ENCODE results near the gene CCDC40.
A peak's percentile ranks its signal among the peaks of the same experiment; 100 is the strongest.

The CCDC40 gene

GRCh38 chr17:80107231-80108021 lies 71.0 kb downstream of the CCDC40 start:
- Mint-ChIP-seq H3K27ac (no peak overlapping the region), H3K27me3 (no peaks in the 10 kb centered on the region), H3K36me3 (peaks cover 2 to 11% of the 10 kb centered on the region in 2 donors), H3K4me1 (peaks cover 5 to 19% of the 10 kb centered on the region in 2 donors), H3K4me3 (no peak overlapping the region), H3K9me3 (no peaks in the 10 kb centered on the region)
- DNase-seq (no peak), ATAC-seq (replicated peaks) (no peak)

GRCh38 chr17:80108036-80108971 lies 71.9 kb downstream of the CCDC40 start:
- Mint-ChIP-seq H3K4me3 (no peak overlapping the region), H3K27ac (peak overlapping the region; percentile 37), H3K36me3 (peaks cover 2 to 11% of the 10 kb centered on the region in 2 donors), H3K9me3 (no peaks in the 10 kb centered on the region), H3K27me3 (no peaks in the 10 kb centered on the region), H3K4me1 (peaks cover 11 to 19% of the 10 kb centered on the region in 2 donors)
- ATAC-seq (replicated peaks) = no peak
- DNase-seq = no peak

- no peak for DNase-seq
- H3K27me3 Mint-ChIP-seq = no peaks in the 10 kb centered on the region
- no peak for ATAC-seq (replicated peaks)
- no peak overlapping the region for H3K27ac Mint-ChIP-seq
- peaks cover 10 to 15% of the 10 kb centered on the region in 2 donors for H3K4me1 Mint-ChIP-seq
- no peaks in the 10 kb centered on the region for H3K9me3 Mint-ChIP-seq
- peaks cover 2 to 11% of the 10 kb centered on the region in 2 donors for H3K36me3 Mint-ChIP-seq
- H3K4me3 Mint-ChIP-seq = no peak overlapping the region
Measured at GRCh38 chr17:80109066-80109660, 72.7 kb downstream of the CCDC40 start.

- DNase-seq (no peak), ATAC-seq (replicated peaks) (no peak)
- no peak overlapping the region for H3K27ac Mint-ChIP-seq
Measured at GRCh38 chr17:80109713-80110446, 73.4 kb downstream of the CCDC40 start.

GRCh38 chr17:80110447-80110812 lies 74.0 kb downstream of the CCDC40 start:
- ATAC-seq (replicated peaks) (no peak), DNase-seq (no peak)
- no peak overlapping the region for H3K27ac Mint-ChIP-seq
- peaks cover 5 to 19% of the 10 kb centered on the region in 2 donors for H3K36me3 Mint-ChIP-seq
- no peak overlapping the region for H3K4me3 Mint-ChIP-seq
- peaks cover 10 to 15% of the 10 kb centered on the region in 2 donors for H3K4me1 Mint-ChIP-seq
- H3K9me3 Mint-ChIP-seq = peaks cover 5 to 8% of the 10 kb centered on the region in 2 donors
- no peaks in the 10 kb centered on the region for H3K27me3 Mint-ChIP-seq

More at GRCh38 chr17:80109713-80110446, 73.4 kb downstream of the CCDC40 start:
- H3K4me1 Mint-ChIP-seq = peaks cover 10 to 15% of the 10 kb centered on the region in 2 donors
- peaks cover 2% of the 10 kb centered on the region in 2 donors for H3K9me3 Mint-ChIP-seq
- H3K36me3 Mint-ChIP-seq = peaks cover 2 to 13% of the 10 kb centered on the region in 2 donors
- no peaks in the 10 kb centered on the region for H3K27me3 Mint-ChIP-seq
- no peak overlapping the region for H3K4me3 Mint-ChIP-seq

GRCh38 chr17:80110927-80111701 lies 74.7 kb downstream of the CCDC40 start:
- Mint-ChIP-seq H3K4me3 (no peak overlapping the region), H3K9me3 (peaks cover 5 to 11% of the 10 kb centered on the region in 2 donors), H3K27me3 (no peaks in the 10 kb centered on the region), H3K36me3 (peaks cover 3 to 16% of the 10 kb centered on the region in 2 donors), H3K27ac (no peak overlapping the region), H3K4me1 (peaks cover 10 to 15% of the 10 kb centered on the region in 2 donors)
- DNase-seq (no peak), ATAC-seq (replicated peaks) (no peak)

- peaks cover 2 to 14% of the 10 kb centered on the region in 2 donors for H3K36me3 Mint-ChIP-seq
- H3K4me3 Mint-ChIP-seq = no peak overlapping the region
- H3K27me3 Mint-ChIP-seq = no peaks in the 10 kb centered on the region
- H3K4me1 Mint-ChIP-seq = peaks cover 10 to 15% of the 10 kb centered on the region in 2 donors
- ATAC-seq (replicated peaks) = peak; percentile 38 to 50
- no peak overlapping the region for H3K27ac Mint-ChIP-seq
- DNase-seq = no peak
- H3K9me3 Mint-ChIP-seq = peaks cover 5 to 11% of the 10 kb centered on the region in 2 donors
Measured at GRCh38 chr17:80111702-80112470, 75.4 kb downstream of the CCDC40 start.

- H3K36me3 Mint-ChIP-seq = peaks cover 2 to 14% of the 10 kb centered on the region in 2 donors
- H3K27ac Mint-ChIP-seq = peak overlapping the region; percentile 47
- H3K4me3 Mint-ChIP-seq = no peak overlapping the region
- no peaks in the 10 kb centered on the region for H3K27me3 Mint-ChIP-seq
- peak; percentile 45 to 51 for ATAC-seq (replicated peaks)
- peaks cover 10 to 15% of the 10 kb centered on the region in 2 donors for H3K4me1 Mint-ChIP-seq
- no peak for DNase-seq
- H3K9me3 Mint-ChIP-seq = peaks cover 5 to 11% of the 10 kb centered on the region in 2 donors
Measured at GRCh38 chr17:80112471-80113032, 76.1 kb downstream of the CCDC40 start.

GRCh38 chr17:80113033-80113484 lies 76.6 kb downstream of the CCDC40 start:
- Mint-ChIP-seq H3K27ac (no peak overlapping the region), H3K27me3 (no peaks in the 10 kb centered on the region), H3K36me3 (peaks cover 2 to 14% of the 10 kb centered on the region in 2 donors), H3K9me3 (peaks cover 5 to 11% of the 10 kb centered on the region in 2 donors), H3K4me1 (peaks cover 10 to 15% of the 10 kb centered on the region in 2 donors), H3K4me3 (no peak overlapping the region)
- ATAC-seq (replicated peaks) (peak; percentile 65 to 71), DNase-seq (no peak)

- peaks cover 2 to 11% of the 10 kb centered on the region in 2 donors for H3K36me3 Mint-ChIP-seq
- ATAC-seq (replicated peaks) (no peak), DNase-seq (no peak)
- H3K4me3 Mint-ChIP-seq = no peak overlapping the region
- H3K27ac Mint-ChIP-seq = no peak overlapping the region
- no peaks in the 10 kb centered on the region for H3K27me3 Mint-ChIP-seq
- peaks cover 5 to 11% of the 10 kb centered on the region in 2 donors for H3K9me3 Mint-ChIP-seq
- H3K4me1 Mint-ChIP-seq = peaks cover 10 to 15% of the 10 kb centered on the region in 2 donors
Measured at GRCh38 chr17:80114758-80115157, 78.3 kb downstream of the CCDC40 start.

GRCh38 chr17:80115159-80115558 lies 78.7 kb downstream of the CCDC40 start:
- DNase-seq (no peak), ATAC-seq (replicated peaks) (no peak)
- H3K9me3 Mint-ChIP-seq = peaks cover 5 to 11% of the 10 kb centered on the region in 2 donors
- H3K36me3 Mint-ChIP-seq = peaks cover 2 to 11% of the 10 kb centered on the region in 2 donors
- H3K4me3 Mint-ChIP-seq = no peak overlapping the region
- peaks cover 10 to 15% of the 10 kb centered on the region in 2 donors for H3K4me1 Mint-ChIP-seq
- no peaks in the 10 kb centered on the region for H3K27me3 Mint-ChIP-seq
- H3K27ac Mint-ChIP-seq = no peak overlapping the region

- Mint-ChIP-seq H3K9me3 (peaks cover 5 to 11% of the 10 kb centered on the region in 2 donors), H3K36me3 (peaks cover 2 to 11% of the 10 kb centered on the region in 2 donors), H3K27me3 (no peaks in the 10 kb centered on the region)
Measured at GRCh38 chr17:80116276-80116920, 80.0 kb downstream of the CCDC40 start.

More at GRCh38 chr17:80116276-80116920, 80.0 kb downstream of the CCDC40 start:
- H3K4me3 Mint-ChIP-seq = no peak overlapping the region
- H3K4me1 Mint-ChIP-seq = peaks cover 10 to 15% of the 10 kb centered on the region in 2 donors
- DNase-seq = no peak
- no peak for ATAC-seq (replicated peaks)
- no peak overlapping the region for H3K27ac Mint-ChIP-seq
